Brain microvascular endothelial cell (primary cell): ENCODE results near the gene DNAJB8.

Experiments used
- DNase-seq: peaks from one replicate; pipeline ENCODE4 v3.0.0-alpha.2; 2020
- H3K27ac ChIP-seq: fragments of 250-450 bp; sonication (Bioruptor Pico); 2 replicates; pipeline ENCODE4 v1.5.1; 2020; ENCODE audit warnings: mild to moderate bottlenecking, moderate library complexity
- H3K27me3 ChIP-seq: fragments of 250-450 bp; sonication (Bioruptor Pico); replicated peaks from 2 replicates; pipeline ENCODE4 v1.5.1; 2020; ENCODE audit warnings: mild to moderate bottlenecking
- H3K36me3 ChIP-seq: fragments of 250-450 bp; sonication (Bioruptor Pico); replicated peaks from 2 replicates; pipeline ENCODE4 v1.5.1; 2020; ENCODE audit warnings: mild to moderate bottlenecking
- H3K4me3 ChIP-seq: 2 replicates; pipeline ENCODE4 v1.5.1; 2011; ENCODE audit warnings: low read depth, mild to moderate bottlenecking, control low read depth, low read length, moderate library complexity
- CTCF ChIP-seq: IDR thresholded peaks from 2 replicates; pipeline ENCODE4 v1.5.1; 2011; ENCODE audit warnings: low read depth, mild to moderate bottlenecking, moderate library complexity, low read length, control low read depth, inconsistent platforms; ENCODE audit errors: missing control alignments
- in situ Hi-C: cut with HindIII; loops from 2 replicates; pipeline ENCODE4 v1.10.0; 2017; ENCODE audit warnings: low sequenced_read_pairs, low pct_ligation_motif_present

Gene DNAJB8

GRCh38 chr3:128431803-128432300, 34.8 kb downstream of the DNAJB8 start:
- no peak for TF ChIP-seq CTCF
- in situ Hi-C loops: no loop called here
- peaks cover 55% of the 10 kb centered on the region for H3K27me3 ChIP-seq
- no peak for DNase-seq
- H3K27ac ChIP-seq: no peak overlapping the region
- H3K4me3 ChIP-seq: no peak overlapping the region
- no peaks in the 10 kb centered on the region for H3K36me3 ChIP-seq

- H3K36me3 ChIP-seq: no peaks in the 10 kb centered on the region
- no peak for TF ChIP-seq CTCF
- no peak overlapping the region for H3K27ac ChIP-seq
- in situ Hi-C loops: no loop called here
- DNase-seq: no peak
- peaks cover 52% of the 10 kb centered on the region for H3K27me3 ChIP-seq
- H3K4me3 ChIP-seq: no peak overlapping the region
Measured at GRCh38 chr3:128430731-128431130, 36.0 kb downstream of the DNAJB8 start.

GRCh38 chr3:128430301-128430700, 36.4 kb downstream of the DNAJB8 start:
- Histone ChIP-seq H3K27me3 (peaks cover 52% of the 10 kb centered on the region), H3K27ac (no peak overlapping the region), H3K36me3 (no peaks in the 10 kb centered on the region), H3K4me3 (no peak overlapping the region)
- DNase-seq: no peak
- in situ Hi-C loops: no loop called here
- TF ChIP-seq CTCF: no peak

- Histone ChIP-seq H3K36me3 (no peaks in the 10 kb centered on the region), H3K4me3 (no peak overlapping the region), H3K27me3 (peaks cover 49% of the 10 kb centered on the region), H3K27ac (no peak overlapping the region)
- in situ Hi-C loops: no loop called here
- DNase-seq: no peak
- TF ChIP-seq CTCF: no peak
Measured at GRCh38 chr3:128429751-128430150, 36.9 kb downstream of the DNAJB8 start.

GRCh38 chr3:128429275-128429674, 37.4 kb downstream of the DNAJB8 start:
- no peak for DNase-seq
- no peak overlapping the region for H3K4me3 ChIP-seq
- H3K36me3 ChIP-seq: no peaks in the 10 kb centered on the region
- TF ChIP-seq CTCF: no peak
- peaks cover 46% of the 10 kb centered on the region for H3K27me3 ChIP-seq
- in situ Hi-C loops: no loop called here
- H3K27ac ChIP-seq: no peak overlapping the region
